T-helper 17 cell (primary cell): Measurements from ENCODE around the gene AK2. TPM values are rescaled to one million over a fixed set of nuclear protein-coding genes. Genes with fewer than 3 reads are reported as not detected.
"Not testable (repeated sequence)": the region's sequence is repeated elsewhere in the genome, so short reads cannot be mapped to it uniquely, and the experiment has no call there.

Experiments used
- ATAC-seq: fragments of 150-1000 bp; cut with Tn5 transposase; 2 replicates; pipeline ENCODE4 v1.10.0; 2021; ENCODE audit warnings: mild to moderate bottlenecking, moderate library complexity
- DNase-seq, 3 donors: peaks; one replicate each; pipeline versions ENCODE4 v3.0.0 to v3.0.0-alpha.2; 2020 to 2021
- H3K9me3 ChIP-seq: one replicate; pipeline ENCODE4 v1.7.0; 2013; ENCODE audit warnings: low read length, mild to moderate bottlenecking; ENCODE audit not compliant: control insufficient read depth, poor library complexity, severe bottlenecking
- H3K27ac Mint-ChIP-seq: one replicate; pipeline ENCODE4 v1.8.0; 2022; ENCODE audit warnings: mild to moderate bottlenecking, moderate library complexity, mixed read lengths
- H3K27me3 Mint-ChIP-seq: one replicate; pipeline ENCODE4 v1.8.0; 2022; ENCODE audit warnings: mixed read lengths
- H3K36me3 Mint-ChIP-seq: one replicate; pipeline ENCODE4 v1.8.0; 2022; ENCODE audit warnings: low read depth, mixed read lengths
- H3K4me1 Mint-ChIP-seq: one replicate; pipeline ENCODE4 v1.8.0; 2022; ENCODE audit warnings: mild to moderate bottlenecking, mixed read lengths
- H3K4me3 Mint-ChIP-seq: one replicate; pipeline ENCODE4 v1.8.0; 2022; ENCODE audit warnings: mild to moderate bottlenecking, moderate library complexity, mixed read lengths
- total RNA-seq, 4 donors: library from RNA in 2 of 4; stranded (reverse) in 2 of 4; gene quantifications; one replicate each; pipeline ENCODE4 v1.2.3 and lab custom pipeline; 2022 to 2026

The AK2 gene
- total RNA-seq, 2 donors from 2014 or later, result 51.1 to 61.7 TPM

GRCh38 chr1:32997381-32997891, 39.2 kb downstream of the AK2 start:
- Mint-ChIP-seq H3K4me1 (peaks cover 29% of the 10 kb centered on the region), H3K36me3 (no peaks in the 10 kb centered on the region), H3K4me3 (peak overlapping the region; percentile 68), H3K27ac (peak overlapping the region; percentile 90), H3K27me3 (no peaks in the 10 kb centered on the region)
- DNase-seq, result no peak
- no peaks in the 10 kb centered on the region for H3K9me3 ChIP-seq
- no peak for ATAC-seq

- not testable (repeated sequence) for ATAC-seq, H3K4me3 Mint-ChIP-seq, DNase-seq, H3K36me3 Mint-ChIP-seq, H3K27me3 Mint-ChIP-seq, H3K9me3 ChIP-seq
- Mint-ChIP-seq H3K4me1 (peaks cover 37% of the 10 kb centered on the region), H3K27ac (peak overlapping the region; percentile 95)
Measured at GRCh38 chr1:32993324-32993636, 43.4 kb downstream of the AK2 start.

- peak; percentile 95 for ATAC-seq
- Mint-ChIP-seq H3K4me1 (peaks cover 32% of the 10 kb centered on the region), H3K36me3 (no peaks in the 10 kb centered on the region), H3K27me3 (no peaks in the 10 kb centered on the region), H3K4me3 (peak overlapping the region; percentile 69), H3K27ac (peak overlapping the region; percentile 95)
- peak; percentile 39 to 65 (median 58) for DNase-seq
- H3K9me3 ChIP-seq, result no peaks in the 10 kb centered on the region
Measured at GRCh38 chr1:32992489-32993323, 44.0 kb downstream of the AK2 start.

- no peaks in the 10 kb centered on the region for H3K36me3 Mint-ChIP-seq
- peak overlapping the region; percentile 69 for H3K4me3 Mint-ChIP-seq
- peaks cover 27% of the 10 kb centered on the region for H3K4me1 Mint-ChIP-seq
- DNase-seq (no peak), ATAC-seq (no peak)
- peak overlapping the region; percentile 95 for H3K27ac Mint-ChIP-seq
- H3K27me3 Mint-ChIP-seq, result no peaks in the 10 kb centered on the region
- H3K9me3 ChIP-seq, result no peaks in the 10 kb centered on the region
Measured at GRCh38 chr1:32991819-32992488, 44.7 kb downstream of the AK2 start.

GRCh38 chr1:32991386-32991785, 45.3 kb downstream of the AK2 start:
- Mint-ChIP-seq H3K27ac (peak overlapping the region; percentile 95), H3K4me3 (peak overlapping the region; percentile 47), H3K4me1 (peaks cover 27% of the 10 kb centered on the region), H3K36me3 (no peaks in the 10 kb centered on the region), H3K27me3 (no peaks in the 10 kb centered on the region)
- H3K9me3 ChIP-seq, result no peaks in the 10 kb centered on the region
- DNase-seq (no peak), ATAC-seq (no peak)

GRCh38 chr1:32990887-32991286, 45.8 kb downstream of the AK2 start:
- Mint-ChIP-seq H3K36me3 (no peaks in the 10 kb centered on the region), H3K27ac (peak overlapping the region; percentile 95), H3K4me3 (peak overlapping the region; percentile 47), H3K27me3 (no peaks in the 10 kb centered on the region), H3K4me1 (peaks cover 29% of the 10 kb centered on the region)
- DNase-seq (no peak), ATAC-seq (no peak)
- no peaks in the 10 kb centered on the region for H3K9me3 ChIP-seq

- DNase-seq (peak in 1 of 3 donors; percentile 23), ATAC-seq (no peak)
- H3K9me3 ChIP-seq, result no peaks in the 10 kb centered on the region
- Mint-ChIP-seq H3K4me3 (peak overlapping the region; percentile 26), H3K4me1 (peaks cover 42% of the 10 kb centered on the region), H3K27me3 (no peaks in the 10 kb centered on the region), H3K27ac (peak overlapping the region; percentile 95), H3K36me3 (no peaks in the 10 kb centered on the region)
Measured at GRCh38 chr1:32989160-32990050, 47.3 kb downstream of the AK2 start.

- Mint-ChIP-seq H3K4me1 (peaks cover 47% of the 10 kb centered on the region), H3K27ac (peak overlapping the region; percentile 95), H3K36me3 (no peaks in the 10 kb centered on the region), H3K27me3 (no peaks in the 10 kb centered on the region), H3K4me3 (peak overlapping the region; percentile 26)
- ATAC-seq (no peak), DNase-seq (no peak)
- no peaks in the 10 kb centered on the region for H3K9me3 ChIP-seq
Measured at GRCh38 chr1:32988665-32989064, 48.0 kb downstream of the AK2 start.

GRCh38 chr1:32985226-32985625, 51.5 kb downstream of the AK2 start:
- H3K27ac Mint-ChIP-seq, result peak overlapping the region; percentile 99
- H3K36me3 Mint-ChIP-seq, result no peaks in the 10 kb centered on the region
- peaks cover 49% of the 10 kb centered on the region for H3K4me1 Mint-ChIP-seq

GRCh38 chr1:32984455-32985171, 52.1 kb downstream of the AK2 start:
- peak overlapping the region; percentile 99 for H3K27ac Mint-ChIP-seq
- H3K4me1 Mint-ChIP-seq, result peaks cover 50% of the 10 kb centered on the region
- DNase-seq (peak; percentile 34 to 69 (median 64)), ATAC-seq (peak; percentile 87)
- H3K27me3 Mint-ChIP-seq, result no peaks in the 10 kb centered on the region
- H3K9me3 ChIP-seq, result no peaks in the 10 kb centered on the region
- H3K4me3 Mint-ChIP-seq, result peak overlapping the region; percentile 60
- no peaks in the 10 kb centered on the region for H3K36me3 Mint-ChIP-seq

More at GRCh38 chr1:32985226-32985625, 51.5 kb downstream of the AK2 start:
- DNase-seq, result no peak
- no peaks in the 10 kb centered on the region for H3K9me3 ChIP-seq
- no peak for ATAC-seq
- Mint-ChIP-seq H3K27me3 (no peaks in the 10 kb centered on the region), H3K4me3 (no peak overlapping the region)

GRCh38 chr1:32984090-32984454, 52.6 kb downstream of the AK2 start:
- Mint-ChIP-seq H3K36me3 (no peaks in the 10 kb centered on the region), H3K27me3 (no peaks in the 10 kb centered on the region), H3K4me3 (peak overlapping the region; percentile 59), H3K4me1 (peaks cover 44% of the 10 kb centered on the region), H3K27ac (peak overlapping the region; percentile 99)
- DNase-seq (no peak), ATAC-seq (peak; percentile 33)
- H3K9me3 ChIP-seq, result no peaks in the 10 kb centered on the region

- H3K9me3 ChIP-seq, result no peaks in the 10 kb centered on the region
- DNase-seq, result no peak
- peaks cover 42% of the 10 kb centered on the region for H3K4me1 Mint-ChIP-seq
- H3K27me3 Mint-ChIP-seq, result no peaks in the 10 kb centered on the region
- peak overlapping the region; percentile 37 for H3K4me3 Mint-ChIP-seq
- H3K36me3 Mint-ChIP-seq, result no peaks in the 10 kb centered on the region
- H3K27ac Mint-ChIP-seq, result peak overlapping the region; percentile 99
- ATAC-seq, result no peak
Measured at GRCh38 chr1:32983020-32983419, 53.7 kb downstream of the AK2 start.
